Right ventricle myocardium inferior (tissue), 1 donor: ENCODE results near the gene DOK7. TPM values are rescaled to one million over a fixed set of nuclear protein-coding genes. Genes with fewer than 3 reads are reported as not detected.
"Not testable (repeated sequence)": the region's sequence is repeated elsewhere in the genome, so short reads cannot be mapped to it uniquely, and the experiment has no call there.

ENCODE experiments used
- ATAC-seq: fragments of 200-7000 bp; cut with Tn5 transposase; one replicate; pipeline ENCODE4 v1.9.1; 2020; ENCODE audit warnings: mild to moderate bottlenecking, moderate library complexity
- DNase-seq: peaks from one replicate; pipeline ENCODE4 v3.0.0; 2021; ENCODE audit errors: missing footprints
- intact Hi-C: fragments of 100-400 bp; cut with DNase I; formaldehyde crosslinking; loops from one replicate; pipeline ENCODE4 v1.11.0; 2022
- total RNA-seq: library from RNA; stranded (reverse); fragmentation: NEBNext Ultra II Directional; extraction: Animal tissue kit (Norgen Biotek cat#: 25700); gene quantifications from one replicate; pipeline ENCODE4 v1.2.1, GENCODE V29; 2021
- donor health status: DM: no; HTN: yes; CAD: no; lungs with severe emphysema.

Gene DOK7
- total RNA-seq, 1 donor from 2014 or later = 35.5 TPM

DNA sequence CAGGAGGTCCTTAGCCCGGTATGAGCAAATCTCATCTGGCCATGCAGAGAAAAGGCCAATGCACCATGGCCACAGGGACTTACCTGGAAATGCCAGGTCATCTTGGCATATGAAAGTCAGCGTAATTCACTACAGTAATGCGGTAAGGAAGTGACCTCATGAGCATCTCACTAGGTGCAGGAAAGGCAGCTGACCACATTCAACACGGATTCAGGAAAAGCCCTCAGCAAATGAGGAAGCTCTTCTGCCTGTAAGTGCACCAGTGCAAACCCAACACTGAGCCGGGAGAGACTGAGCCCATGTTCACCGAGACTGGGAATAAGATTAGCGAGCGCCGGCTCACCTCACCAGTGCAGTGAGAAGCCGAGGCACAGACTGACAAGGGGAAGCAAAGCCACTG, 45.4 kb downstream of the DOK7 start:
- ATAC-seq (no peak), DNase-seq (peak; percentile 37)
- intact Hi-C loops = no loop called here

DNA sequence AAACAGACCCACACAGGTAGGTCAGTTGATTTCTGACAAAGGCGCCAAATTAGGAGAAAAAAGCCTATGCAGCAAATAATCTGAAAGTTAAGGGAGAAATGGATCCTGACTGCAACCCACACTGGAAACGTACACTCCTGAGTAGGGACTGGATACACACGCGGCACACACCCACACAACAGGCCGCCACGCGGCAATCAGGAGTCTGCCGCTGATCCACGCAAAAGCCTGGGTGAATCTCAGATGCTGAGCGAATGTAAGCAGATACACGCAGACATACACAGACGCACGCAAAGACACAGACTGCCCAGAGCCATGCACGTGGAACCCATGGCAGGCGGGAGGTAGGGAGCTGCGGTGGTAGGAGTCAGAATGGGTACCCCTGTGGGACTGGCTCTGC, 47.4 kb downstream of the DOK7 start:
- no peak for ATAC-seq
- DNase-seq = peak; percentile 26
- intact Hi-C loops = no loop called here

DNA sequence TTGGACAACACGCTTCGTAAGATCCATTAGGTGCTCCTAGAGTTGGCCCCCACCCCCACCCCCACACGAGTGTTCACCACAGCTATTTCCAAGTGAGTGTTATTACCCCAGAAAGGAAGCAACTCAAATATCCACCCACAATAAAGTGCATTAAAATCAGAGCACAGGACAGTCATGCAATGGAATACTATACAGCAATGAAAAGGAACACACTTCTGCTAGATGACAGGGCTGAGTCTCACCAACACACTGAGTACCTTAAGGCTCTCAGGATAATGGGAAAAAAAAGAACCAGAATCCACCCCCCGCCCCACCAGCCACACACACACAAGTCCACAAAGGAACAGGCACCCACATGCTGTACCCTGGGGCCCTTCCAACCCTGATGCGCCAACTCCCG, 48.1 kb downstream of the DOK7 start:
- intact Hi-C loops = no loop called here
- ATAC-seq (no peak), DNase-seq (peak; percentile 23)

DNA sequence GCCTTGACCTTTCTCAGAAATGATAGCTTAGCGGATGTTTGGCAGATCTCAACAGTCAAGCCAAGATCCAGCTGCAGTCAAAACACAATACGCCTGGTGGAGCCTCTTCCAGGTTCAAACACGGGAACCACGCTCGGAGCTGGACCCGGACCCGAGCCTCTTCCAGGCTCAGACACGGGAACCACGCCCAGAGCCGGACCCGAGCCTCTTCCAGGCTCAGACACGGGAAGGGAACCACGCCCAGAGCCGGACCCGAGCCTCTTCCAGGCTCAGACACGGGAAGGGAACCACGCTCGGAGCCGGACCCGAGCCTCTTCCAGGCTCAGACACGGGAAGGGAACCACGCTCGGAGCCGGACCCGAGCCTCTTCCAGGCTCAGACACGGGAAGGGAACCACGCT, 48.5 kb downstream of the DOK7 start:
- intact Hi-C loops, ATAC-seq, DNase-seq: not testable (repeated sequence)

DNA sequence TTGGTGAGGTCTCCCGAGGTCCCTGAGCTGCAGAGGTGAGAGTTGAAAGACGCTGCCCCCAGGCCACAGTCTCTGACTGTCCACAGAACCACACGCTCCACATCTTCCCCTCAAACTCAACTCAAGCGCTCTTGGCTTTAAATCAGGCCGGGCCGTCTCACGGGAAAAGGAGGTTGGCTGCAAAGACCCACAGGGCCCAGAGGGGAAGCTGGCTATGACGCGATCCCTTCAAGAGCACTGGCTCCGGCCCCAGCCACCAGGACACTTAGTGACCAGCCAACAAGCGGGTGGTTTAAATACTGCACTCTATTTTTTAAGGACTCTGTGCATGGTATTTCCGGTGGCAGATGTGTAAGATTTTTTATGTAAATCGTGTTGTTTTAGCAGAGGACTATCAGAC, 49.2 kb downstream of the DOK7 start:
- peak; percentile 70 for DNase-seq
- peak; percentile 58 for ATAC-seq
- intact Hi-C loops = no loop called here

DNA sequence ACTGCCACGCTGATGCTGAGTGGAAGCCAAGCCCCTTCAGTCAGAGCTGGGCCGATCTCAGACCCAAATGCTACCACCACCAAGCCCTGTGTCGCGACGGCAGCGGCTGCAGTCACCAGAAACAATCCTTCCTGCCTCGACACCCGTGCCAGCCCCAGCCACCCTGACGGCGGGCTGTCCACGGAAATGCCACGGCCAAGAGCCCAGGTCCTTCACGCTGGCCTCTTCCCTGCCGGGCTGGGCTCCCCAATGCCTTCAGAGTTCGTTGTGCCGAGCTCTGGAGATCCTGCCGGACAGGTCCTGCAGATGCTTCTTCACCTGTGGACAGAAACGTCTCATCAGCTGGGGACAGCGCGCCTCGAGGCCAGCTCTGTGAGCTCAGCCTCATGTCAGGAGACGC, 49.6 kb downstream of the DOK7 start:
- peak; percentile 13 for DNase-seq
- intact Hi-C loops = no loop called here

DNA sequence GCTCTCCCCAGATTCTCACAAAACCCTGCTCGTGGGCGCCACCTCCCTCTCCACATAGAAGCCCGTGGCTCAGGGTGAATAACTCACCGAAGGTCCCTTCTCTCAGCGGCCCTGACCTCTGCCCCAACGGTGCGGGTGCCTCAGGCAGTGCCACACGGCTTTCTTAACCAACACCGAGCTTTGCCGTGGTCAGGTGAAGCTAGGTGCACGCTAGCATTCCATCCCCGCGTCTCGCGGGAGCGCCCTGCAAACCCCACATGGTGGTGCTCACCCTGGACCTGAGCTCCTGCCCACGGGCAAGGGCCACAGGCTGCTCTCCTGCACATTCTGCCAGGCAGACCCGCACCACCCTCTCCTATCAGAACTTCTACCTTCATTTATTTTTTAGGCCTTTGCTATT, 50.7 kb downstream of the DOK7 start:
- intact Hi-C loops = no loop called here
- DNase-seq = peak; percentile 66
- no peak for ATAC-seq

More for the DNA sequence above, 49.6 kb downstream of the DOK7 start:
- no peak for ATAC-seq

DNA sequence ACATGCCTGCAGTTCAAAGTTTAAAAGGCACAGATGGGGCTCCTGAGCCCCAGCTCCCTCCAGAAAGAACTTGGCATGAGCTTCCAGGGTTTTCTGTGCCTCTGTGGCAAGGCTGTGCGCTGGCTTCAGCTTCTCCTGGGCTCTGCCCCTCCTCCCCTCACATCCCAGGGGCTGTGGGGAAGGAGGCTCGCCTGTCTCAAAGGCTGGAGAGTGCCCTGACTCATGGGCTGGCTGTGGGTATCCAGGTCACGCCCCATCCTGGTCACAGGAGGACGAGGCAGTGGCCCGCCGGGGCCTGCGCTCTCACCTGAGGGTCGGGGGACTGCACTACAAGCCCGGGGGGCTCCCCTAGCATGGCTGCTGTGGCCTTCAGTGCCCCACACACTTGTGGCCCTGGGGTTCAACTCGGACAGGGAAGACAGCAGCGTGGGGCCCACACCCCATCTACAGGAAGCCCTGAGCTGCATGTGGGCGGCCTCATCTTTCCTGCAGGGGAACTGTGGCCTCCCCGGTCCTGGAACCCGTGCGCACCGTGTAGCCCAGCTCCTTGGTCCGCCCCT, 51.2 kb downstream of the DOK7 start:
- DNase-seq = peak; percentile 30
- ATAC-seq = no peak
- intact Hi-C loops = no loop called here

DNA sequence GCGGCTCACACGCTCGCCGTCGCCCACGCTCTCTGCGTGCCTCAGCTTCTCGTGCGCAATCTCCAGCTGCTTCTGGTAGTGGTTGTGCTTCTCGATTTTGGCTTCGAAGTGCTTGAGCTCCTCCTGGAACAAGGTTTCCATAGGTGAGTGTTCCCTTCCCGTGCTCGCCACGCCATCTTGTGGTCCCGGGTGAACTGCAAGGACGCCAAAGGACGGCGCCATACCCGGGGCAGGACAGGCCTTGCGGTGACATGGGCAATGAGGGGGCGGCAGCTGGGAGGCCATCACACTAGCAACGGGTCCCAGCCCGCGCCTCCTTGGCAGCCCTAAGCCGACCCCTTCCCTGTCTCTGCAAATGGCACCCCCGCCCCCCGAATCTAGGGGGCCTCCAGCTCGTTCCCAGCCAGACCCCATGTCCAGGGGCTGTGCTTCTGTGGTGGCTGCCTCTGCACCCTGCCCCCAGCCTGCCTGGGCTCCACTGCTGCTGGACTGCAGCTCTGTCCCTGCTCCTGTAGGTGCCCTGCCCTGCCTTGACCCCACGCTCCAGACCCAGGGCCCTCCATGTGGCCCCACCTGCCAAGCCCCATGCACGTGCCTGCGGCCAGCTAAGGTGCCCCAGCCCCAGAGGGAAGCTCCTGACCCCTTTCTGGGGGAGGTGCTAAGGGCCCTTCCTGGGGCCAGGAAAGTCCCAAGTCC, 51.8 kb downstream of the DOK7 start:
- intact Hi-C loops = no loop called here
- ATAC-seq (peak; percentile 18), DNase-seq (peak; percentile 67)

DNA sequence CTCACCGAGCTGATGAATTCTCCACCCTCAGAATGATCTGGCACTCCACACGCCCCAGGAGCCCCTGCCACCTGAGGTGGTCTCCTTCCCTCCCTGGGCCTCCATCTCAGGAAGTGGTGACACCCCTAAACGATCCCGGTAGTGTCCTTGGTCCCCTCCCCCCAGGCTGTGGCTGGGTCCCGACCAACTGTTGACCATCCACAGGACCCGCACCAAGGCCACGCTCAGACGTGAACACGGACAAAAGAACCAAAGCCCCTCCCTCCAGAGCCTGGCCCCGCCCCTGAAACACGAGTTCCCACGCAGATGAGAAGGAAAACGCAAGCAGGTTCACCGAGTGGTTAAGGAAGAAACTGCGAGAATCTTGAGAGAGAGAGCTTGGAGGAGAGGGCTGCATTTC, 52.5 kb downstream of the DOK7 start:
- DNase-seq = no peak
- ATAC-seq = no peak
- intact Hi-C loops = no loop called here

DNA sequence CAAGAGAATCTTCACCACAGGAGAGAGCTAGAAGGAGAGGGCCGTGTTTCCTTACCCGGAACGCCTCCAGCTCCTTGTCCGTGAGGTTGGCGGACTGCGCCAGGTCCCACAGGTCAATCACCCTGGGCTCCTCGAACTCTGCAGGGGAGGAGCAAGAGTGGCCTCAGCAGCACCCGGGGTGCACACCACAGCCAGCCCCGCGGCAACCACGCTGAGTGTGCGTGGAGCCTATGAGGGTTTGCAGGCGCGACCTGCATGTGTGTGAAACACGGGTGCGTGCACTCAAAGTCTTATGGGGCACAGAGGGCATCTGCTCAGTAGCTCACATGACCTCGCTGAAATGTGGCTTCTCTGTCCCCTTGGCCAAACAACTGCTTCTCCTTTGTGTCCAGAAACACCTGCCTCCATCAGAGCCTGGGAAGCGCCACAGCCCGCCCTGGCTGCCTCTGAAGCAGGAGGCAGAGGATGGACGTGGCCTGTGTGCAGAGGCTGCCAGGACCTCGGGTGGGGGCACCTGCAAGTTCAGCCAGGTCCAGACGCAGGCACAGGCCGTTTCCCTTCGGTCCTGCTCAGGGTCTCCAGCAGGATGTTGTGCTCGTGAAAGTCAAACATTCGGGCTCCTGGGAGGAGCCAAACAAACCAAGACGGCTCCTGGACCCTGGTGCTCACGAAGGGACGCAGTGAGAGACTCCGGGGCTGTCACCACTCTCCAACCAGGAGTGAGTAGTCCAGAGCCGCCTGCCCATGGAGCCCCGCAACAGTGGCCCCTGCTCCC, 53.1 kb downstream of the DOK7 start:
- intact Hi-C loops = no loop called here
- no peak for ATAC-seq
- DNase-seq = peak; percentile 76

DNA sequence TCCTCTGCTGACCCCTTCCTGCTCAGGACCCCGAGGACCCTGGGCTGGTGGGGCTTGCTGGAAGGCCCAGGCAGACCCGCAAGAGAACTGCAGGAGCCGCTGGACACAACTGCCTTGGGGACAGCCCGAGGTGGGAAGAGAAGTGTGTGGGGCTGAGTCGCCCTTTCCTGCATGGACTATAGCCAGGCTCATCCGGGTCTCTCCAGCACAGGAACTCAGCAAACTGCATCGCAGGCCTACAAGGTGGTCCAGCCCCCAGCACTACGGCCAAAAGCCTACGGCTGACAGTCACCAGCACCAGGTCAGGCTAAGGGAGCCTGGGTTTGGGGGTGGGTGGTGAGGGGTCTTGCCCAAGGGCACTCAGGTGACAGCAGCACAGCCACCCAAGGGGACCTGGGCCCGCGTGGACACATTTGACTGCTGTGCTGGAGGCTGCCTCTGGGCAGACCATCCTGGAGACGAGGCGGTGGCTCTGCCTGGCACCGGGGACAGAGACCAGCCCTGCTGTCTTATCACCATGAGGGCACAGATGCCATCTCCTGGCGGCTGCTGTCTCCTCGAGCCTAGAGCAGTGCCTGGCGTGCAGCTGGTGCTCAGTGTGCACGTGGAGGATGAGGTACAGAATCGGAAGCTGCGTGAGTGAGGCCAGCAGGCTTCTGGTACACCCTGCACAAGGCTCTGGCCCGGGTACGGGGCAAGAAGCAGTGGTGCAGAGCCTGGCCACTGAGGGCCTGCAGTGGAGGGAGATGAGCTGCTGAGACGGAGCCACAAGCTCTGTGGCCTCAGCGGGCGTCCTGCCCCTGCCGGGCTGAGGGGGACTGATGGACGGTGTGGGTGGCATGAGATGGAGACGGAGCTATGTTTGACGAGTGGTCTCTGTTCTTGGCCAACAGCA, 54.0 kb downstream of the DOK7 start:
- intact Hi-C loops = no loop called here
- DNase-seq (peak; percentile 32), ATAC-seq (no peak)

DNA sequence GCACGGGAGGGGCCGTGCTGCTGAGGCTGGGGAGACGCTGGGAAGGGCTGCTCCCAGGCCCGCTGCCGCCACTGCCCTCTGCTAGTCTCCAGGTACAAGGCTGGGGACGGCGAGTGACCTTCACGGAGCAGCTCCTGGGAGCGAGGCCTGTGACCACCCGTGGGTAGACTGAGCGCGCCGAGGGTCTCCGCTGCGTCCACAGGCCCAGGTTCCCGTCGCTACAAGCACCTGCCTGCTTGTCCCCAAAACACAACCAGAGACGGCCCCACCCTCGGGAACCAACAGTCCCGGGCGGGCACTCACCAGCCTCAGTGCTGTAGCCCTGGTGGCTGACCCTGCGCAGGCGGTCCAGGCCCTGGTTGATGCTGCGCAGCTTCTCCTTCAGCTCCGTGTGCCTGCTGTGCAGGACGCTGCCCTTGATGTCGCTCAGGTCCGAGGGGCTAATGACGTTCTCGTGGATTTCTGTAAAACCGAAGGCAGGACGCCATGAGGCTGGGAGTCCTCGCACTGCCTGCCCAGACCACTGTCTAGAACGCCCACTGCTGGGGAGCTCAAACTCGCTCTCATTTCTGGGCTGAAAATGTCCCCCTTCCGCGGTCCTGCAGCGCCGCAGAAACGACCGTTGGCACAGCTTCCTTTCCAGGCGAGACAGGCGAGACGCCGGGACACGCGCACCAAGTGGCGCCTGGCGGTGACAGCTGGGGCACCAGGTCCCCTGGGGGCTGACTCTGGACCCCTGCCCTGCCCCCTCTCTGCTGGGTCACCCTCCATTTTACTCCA, 54.8 kb downstream of the DOK7 start:
- ATAC-seq (no peak), DNase-seq (no peak)
- intact Hi-C loops = no loop called here

DNA sequence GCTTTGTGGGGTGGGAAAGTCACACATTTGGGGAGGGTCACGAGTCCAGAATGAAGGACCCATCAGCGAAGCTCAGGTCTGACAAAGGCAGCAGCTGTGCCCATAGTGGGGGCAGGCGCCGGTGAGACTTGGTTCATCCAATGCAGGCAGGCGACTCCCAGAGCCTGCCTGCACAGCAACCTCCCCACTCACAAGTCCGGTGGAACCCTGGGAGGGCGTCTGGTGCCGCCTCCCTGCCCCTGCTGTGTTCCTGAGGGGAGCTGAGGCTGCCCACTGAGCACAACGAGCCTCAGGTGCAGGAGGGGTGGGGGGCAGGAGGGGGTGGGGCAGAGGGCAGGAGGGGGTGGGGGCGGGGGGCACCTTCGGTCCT, 55.4 kb downstream of the DOK7 start:
- DNase-seq = no peak
- ATAC-seq = no peak
- intact Hi-C loops = no loop called here

DNA sequence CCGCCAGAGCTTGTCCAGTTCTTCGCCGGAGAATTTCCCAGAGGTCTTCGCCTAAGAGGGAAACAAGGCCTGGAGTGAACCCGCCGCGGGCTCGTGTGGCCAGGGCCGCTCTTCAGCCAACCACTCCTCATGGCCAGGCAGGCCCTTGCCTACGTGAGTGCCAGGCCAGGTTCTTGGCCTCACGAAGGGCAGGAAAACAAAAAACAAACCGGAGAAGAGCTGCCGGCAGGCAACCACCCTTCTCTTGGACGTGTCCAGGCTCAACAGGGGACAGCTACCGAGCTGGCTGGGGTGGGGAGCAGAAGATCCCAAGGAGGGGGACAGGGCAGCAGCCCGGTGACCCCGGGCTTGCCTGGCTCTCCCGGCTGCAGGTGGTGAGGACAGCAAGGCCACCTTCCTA, 55.8 kb downstream of the DOK7 start:
- no peak for ATAC-seq
- intact Hi-C loops = no loop called here
- peak; percentile 23 for DNase-seq

DNA sequence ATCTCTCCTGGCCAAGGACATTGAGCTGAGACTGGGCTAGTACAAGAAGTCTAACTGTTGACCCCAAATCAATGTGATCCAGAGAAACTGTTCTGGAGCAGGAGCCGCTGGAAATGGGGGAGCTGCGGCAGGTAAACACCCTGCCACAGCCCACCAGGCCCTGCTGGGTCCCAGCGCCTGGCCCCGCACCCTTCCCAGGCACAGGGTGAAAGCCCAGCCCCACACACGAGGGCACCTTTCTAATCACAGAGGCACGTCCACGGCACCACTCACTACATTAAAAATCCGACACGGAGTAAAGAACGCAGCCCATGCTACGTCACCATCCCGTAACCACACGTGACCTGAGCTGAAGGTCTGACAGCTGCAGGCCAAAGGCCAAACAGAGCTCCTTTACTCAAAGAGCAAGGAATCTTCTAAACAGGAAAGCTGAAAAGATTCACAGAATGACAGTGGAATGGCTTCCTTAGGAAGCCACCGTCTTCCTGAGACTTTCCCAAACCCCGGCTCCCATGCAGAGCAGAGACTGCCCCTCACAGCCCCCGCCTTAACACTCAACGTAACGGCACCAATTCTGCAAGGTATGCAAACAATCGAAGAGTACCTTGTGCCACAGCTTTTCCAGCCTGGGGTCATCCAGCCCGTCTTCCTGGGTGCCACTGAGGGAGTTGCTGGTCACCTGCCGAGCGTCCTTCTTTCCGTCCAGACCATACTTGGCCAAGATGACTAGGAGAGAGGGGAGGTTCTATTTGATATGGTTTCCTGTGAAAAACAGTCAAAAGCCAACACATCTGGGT, 56.6 kb downstream of the DOK7 start:
- DNase-seq (no peak), ATAC-seq (no peak)
- intact Hi-C loops = no loop called here

DNA sequence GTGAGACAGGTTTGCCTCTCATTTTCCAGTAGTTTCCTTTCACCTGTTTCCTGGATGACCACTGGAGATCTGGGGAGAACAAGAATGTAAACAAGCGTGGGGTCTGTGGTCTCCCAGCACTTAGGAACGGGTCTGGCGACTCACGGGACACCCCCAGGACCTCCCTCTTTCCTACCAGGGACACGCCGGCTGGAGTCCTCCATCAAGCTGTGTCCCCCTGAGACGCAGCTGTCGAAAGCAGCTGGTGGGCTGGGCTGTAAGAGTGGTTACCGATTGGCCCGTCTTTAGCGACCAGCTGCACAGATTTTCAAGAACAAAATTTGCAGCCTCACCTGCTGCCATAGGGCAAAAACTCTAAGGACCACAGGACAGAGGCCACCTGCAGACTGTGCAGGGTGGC, 57.2 kb downstream of the DOK7 start:
- DNase-seq = peak; percentile 25
- ATAC-seq = no peak
- intact Hi-C loops = no loop called here
